HepG2 (cell line): ENCODE measurements around the gene PRSS1. TPM values are rescaled to one million over a fixed set of nuclear protein-coding genes. Genes with fewer than 3 reads are reported as not detected.

ENCODE experiments used
- AGO1 ChIP-seq: fragments of 200-400 bp; formaldehyde crosslinking; IDR thresholded peaks from 2 replicates; pipeline ENCODE4 v1.6.1; 2017; ENCODE audit warnings: mild to moderate bottlenecking, low read depth, low read length, moderate library complexity; ENCODE audit not compliant: poor library complexity, severe bottlenecking
- CEBPZ ChIP-seq: IDR thresholded peaks from 2 replicates; pipeline ENCODE4 v1.6.1; 2012; ENCODE audit warnings: low read length, improper control_type of control experiment
- GMEB1 ChIP-seq: sonication (generic); formaldehyde crosslinking; IDR thresholded peaks from 2 replicates; pipeline ENCODE4 v1.5.1; 2020; ENCODE audit warnings: missing genetic modification reagents, mild to moderate bottlenecking, borderline replicate concordance
- PBX3 ChIP-seq: sonication (generic); formaldehyde crosslinking; IDR thresholded peaks from 2 replicates; pipeline ENCODE4 v1.8.1; 2023; ENCODE audit warnings: missing genetic modification reagents, inconsistent platforms, borderline replicate concordance
- PRPF4 ChIP-seq: fragments of 200-400 bp; formaldehyde crosslinking; IDR thresholded peaks from 2 replicates; pipeline ENCODE4 v1.6.1; 2016; ENCODE audit warnings: low read length, low read depth; ENCODE audit not compliant: poor library complexity, severe bottlenecking
- REPIN1 ChIP-seq: sonication (generic); formaldehyde crosslinking; IDR thresholded peaks from 2 replicates; pipeline ENCODE4 v1.8.0; 2022; ENCODE audit warnings: missing genetic modification reagents, low read depth, mild to moderate bottlenecking, borderline replicate concordance
- ZNF326 ChIP-seq: sonication (generic); formaldehyde crosslinking; IDR thresholded peaks from 2 replicates; pipeline ENCODE4 v1.4.0; 2020; ENCODE audit warnings: missing genetic modification reagents, borderline replicate concordance
- ZNF510 ChIP-seq: sonication (generic); formaldehyde crosslinking; IDR thresholded peaks from 2 replicates; pipeline ENCODE4 v1.4.0; 2020; ENCODE audit warnings: low read depth, mild to moderate bottlenecking, missing genetic modification reagents
- polyA plus RNA-seq, 8 experiments: library from polyadenylated mRNA; depleted of rRNA in 3 of 8; stranded (reverse) in 7 of 8; unstranded in 1 of 8; fragments of >200 nt; fragmentation: Illumina TruSeq in 4 of 8; extraction: Trizol in 4 of 8; gene quantifications; 2 replicates each; pipeline versions ENCODE4 v1.2.1 to v1.2.3, GENCODE V29; 2011 to 2016; ENCODE audit warnings: low read depth in 4 of 8, missing spikeins in 1 of 8, mixed read lengths in 1 of 8; ENCODE audit not compliant: insufficient read depth in 1 of 8
- total RNA-seq, 5 experiments: library from RNA; depleted of rRNA; stranded (reverse); fragments of >200 nt; fragmentation: Illumina TruSeq; extraction: Trizol; gene quantifications; 2 replicates each; pipeline ENCODE4 v1.2.3, GENCODE V29; 2016; ENCODE audit warnings: low read depth in 1 of 5

The PRSS1 gene
- total and polyA plus RNA-seq, 2 of the 13 experiments (the other 11 are each of a cell fraction or from before 2014, with no cell fraction given) = not detected

GRCh38 chr7:142792129-142792528 lies 42.9 kb downstream of the PRSS1 start (continued):
- no peak for TF ChIP-seq PBX3 (CRISPR knock-in tag)
- TF ChIP-seq PRPF4 = no peak
- no peak for TF ChIP-seq ZNF326 (CRISPR knock-in tag)
- no peak for TF ChIP-seq AGO1
- TF ChIP-seq REPIN1 (CRISPR knock-in tag) = no peak
- no peak for TF ChIP-seq CEBPZ
- TF ChIP-seq GMEB1 (CRISPR knock-in tag) = no peak
- no peak for TF ChIP-seq ZNF510 (CRISPR knock-in tag)
